Measurements from ENCODE around the gene UCP3.

Gene UCP3

GRCh38 chr11:74008373-74009229 is at the start of gene UCP3:
UCP3 (minus strand) TSS chr11:74009085; CDS start chr11:74007042, 2,043 bp downstream.
- no peak for DNase-seq

GRCh38 chr11:74057249-74058151 is 48.6 kb upstream of the UCP3 start:
- no peak for DNase-seq

- DNase-seq, result no peak
Observed at GRCh38 chr11:74055938-74056337, 47.1 kb upstream of the UCP3 start.

- no peak for DNase-seq
Observed at GRCh38 chr11:74050465-74050864, 41.6 kb upstream of the UCP3 start.

- DNase-seq, result no peak
Observed at GRCh38 chr11:74048993-74049392, 40.1 kb upstream of the UCP3 start.

GRCh38 chr11:74044538-74044937 is 35.7 kb upstream of the UCP3 start:
- DNase-seq, result no peak

- DNase-seq, result no peak
Observed at GRCh38 chr11:74043450-74043849, 34.6 kb upstream of the UCP3 start.

GRCh38 chr11:74037309-74037708 is 28.4 kb upstream of the UCP3 start:
- no peak for DNase-seq

- DNase-seq, result no peak
Observed at GRCh38 chr11:74035264-74035663, 26.4 kb upstream of the UCP3 start.

- DNase-seq, result no peak
Observed at GRCh38 chr11:74033046-74033445, 24.2 kb upstream of the UCP3 start.

GRCh38 chr11:74030723-74031676 is 22.1 kb upstream of the UCP3 start:
- no peak for DNase-seq

- DNase-seq, result no peak
Observed at GRCh38 chr11:74025467-74026166, 16.7 kb upstream of the UCP3 start.

GRCh38 chr11:74024261-74025029 is 15.6 kb upstream of the UCP3 start:
- peak; percentile 57 for DNase-seq

GRCh38 chr11:74023276-74023675 is 14.4 kb upstream of the UCP3 start:
- no peak for DNase-seq

- no peak for DNase-seq
Observed at GRCh38 chr11:74022546-74022945, 13.7 kb upstream of the UCP3 start.

GRCh38 chr11:74021998-74022397 is 13.1 kb upstream of the UCP3 start:
- no peak for DNase-seq

GRCh38 chr11:74020539-74020938 is 11.7 kb upstream of the UCP3 start:
- DNase-seq, result no peak

- DNase-seq, result peak; percentile 85
Observed at GRCh38 chr11:74019860-74020259, 11.0 kb upstream of the UCP3 start.

GRCh38 chr11:74019104-74019738 is 10.3 kb upstream of the UCP3 start:
- DNase-seq, result no peak

GRCh38 chr11:74018331-74019005 is 9.6 kb upstream of the UCP3 start:
- DNase-seq, result no peak
